ENCODE data around the gene TMPRSS13.
A peak's percentile ranks its signal among the peaks of the same experiment; 100 is the strongest.
"Not testable (repeated sequence)": the region's sequence is repeated elsewhere in the genome, so short reads cannot be mapped to it uniquely, and the experiment has no call there.

Gene TMPRSS13

GRCh38 chr11:117950993-117951961, 22.1 kb upstream of the TMPRSS13 start:
- DNase-seq (ENCODE audit: low spot score): no peak

- DNase-seq (ENCODE audit: low spot score): no peak
These were observed 21.1 kb upstream of the TMPRSS13 start for GRCh38 chr11:117950301-117950700.

DNA sequence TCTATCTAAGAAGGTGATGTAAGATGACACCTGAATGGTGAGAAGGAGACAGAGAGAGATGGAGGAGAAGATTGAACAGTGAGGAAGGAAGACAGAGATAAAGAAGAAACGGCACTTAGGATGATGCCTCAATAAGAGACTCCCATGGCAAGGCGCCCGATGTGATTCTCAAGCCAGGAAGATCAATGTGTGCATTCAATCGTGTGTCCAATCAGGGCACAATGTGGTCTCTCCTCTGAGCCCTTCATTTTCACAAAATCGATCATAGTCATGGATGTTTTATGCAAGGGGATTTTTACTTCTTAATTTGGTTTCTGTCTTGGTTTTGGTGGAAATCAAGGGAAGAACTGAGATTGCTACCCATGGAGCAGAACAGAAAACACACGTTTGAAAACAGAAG, 19.9 kb upstream of the TMPRSS13 start:
- no peak for DNase-seq (ENCODE audit: low spot score)

- not testable (repeated sequence) for DNase-seq (ENCODE audit: low spot score)
These were observed 19.3 kb upstream of the TMPRSS13 start for GRCh38 chr11:117948466-117948865.

GRCh38 chr11:117947751-117948150, 18.5 kb upstream of the TMPRSS13 start:
- DNase-seq (ENCODE audit: low spot score): not testable (repeated sequence)

- DNase-seq (ENCODE audit: low spot score): peak; percentile 93
These were observed 17.8 kb upstream of the TMPRSS13 start for GRCh38 chr11:117946842-117947526.

DNA sequence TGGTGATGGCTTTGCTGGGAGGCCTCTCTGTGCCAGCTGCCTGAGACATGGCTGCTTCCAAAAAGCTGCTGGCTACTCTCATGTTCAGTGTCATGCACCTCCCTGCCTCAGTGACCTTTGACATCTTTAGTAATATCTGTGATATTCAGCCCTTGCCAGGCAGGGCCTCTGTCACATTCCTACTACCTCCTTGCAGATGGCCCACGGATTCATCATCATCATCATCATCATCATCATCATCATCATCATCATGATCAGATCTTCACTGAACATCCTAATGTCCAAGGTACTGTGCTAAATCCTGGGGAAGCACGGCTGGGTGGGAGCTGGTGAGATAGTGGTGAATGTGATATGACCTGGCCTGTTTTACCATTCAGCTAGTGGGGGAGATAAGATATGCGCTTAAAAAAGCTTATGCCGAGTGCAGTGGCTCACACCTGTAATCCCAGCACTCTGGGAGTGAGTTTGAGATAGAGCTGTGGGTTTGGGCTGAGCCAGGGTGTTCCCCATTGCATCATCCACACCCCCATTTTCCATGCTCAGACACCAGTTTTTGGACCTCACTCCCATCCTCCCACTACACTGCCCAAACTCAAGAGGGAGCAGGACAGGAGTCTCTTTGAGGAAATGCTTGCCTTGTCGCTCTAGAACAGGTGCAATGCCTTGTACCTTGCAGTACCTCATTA, 17.1 kb upstream of the TMPRSS13 start:
- DNase-seq (ENCODE audit: low spot score): no peak

DNA sequence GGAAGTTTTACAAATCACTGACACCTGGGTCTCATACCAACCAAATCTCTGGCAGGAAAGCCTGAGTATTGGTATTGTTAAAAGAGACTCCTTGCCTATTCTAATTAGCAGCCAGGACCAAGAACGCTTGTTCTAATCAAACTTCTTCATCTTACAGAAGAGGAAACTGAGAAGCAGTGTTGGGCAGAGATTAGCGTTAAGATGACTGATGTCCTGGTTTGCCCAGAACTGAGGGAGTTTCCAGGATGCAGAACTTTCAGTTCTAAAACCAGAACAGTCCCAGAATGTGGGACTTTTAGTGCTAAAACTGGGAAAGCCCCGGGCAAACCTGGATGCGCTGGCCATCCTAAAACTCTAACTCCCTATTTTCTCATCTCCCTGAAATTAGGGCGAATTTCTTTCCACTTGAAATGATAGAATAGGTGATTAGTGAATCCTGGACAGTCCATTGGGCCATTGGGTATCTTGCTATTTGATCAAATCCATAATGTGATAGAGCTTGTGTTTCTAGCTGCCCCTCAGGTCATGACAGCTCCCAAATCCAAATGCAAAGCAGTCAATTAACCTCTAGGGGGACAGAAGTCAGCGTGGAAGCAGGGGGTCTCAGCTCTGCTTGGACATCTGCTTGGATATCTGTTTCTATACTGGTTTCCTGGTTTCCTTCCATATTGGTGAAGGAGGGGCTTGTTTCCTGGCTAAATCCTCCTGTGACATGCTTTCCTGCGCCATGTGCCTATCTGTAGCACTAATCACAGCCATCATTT, 16.0 kb upstream of the TMPRSS13 start:
- no peak for DNase-seq (ENCODE audit: low spot score)

GRCh38 chr11:117944554-117944953, 15.4 kb upstream of the TMPRSS13 start:
- DNase-seq (ENCODE audit: low spot score): no peak

- no peak for DNase-seq (ENCODE audit: low spot score)
These were observed 12.9 kb upstream of the TMPRSS13 start for GRCh38 chr11:117941976-117942654.

- no peak for DNase-seq (ENCODE audit: low spot score)
These were observed 12.0 kb upstream of the TMPRSS13 start for GRCh38 chr11:117941163-117941707.

GRCh38 chr11:117940736-117941135, 11.5 kb upstream of the TMPRSS13 start:
- no peak for DNase-seq (ENCODE audit: low spot score)

DNA sequence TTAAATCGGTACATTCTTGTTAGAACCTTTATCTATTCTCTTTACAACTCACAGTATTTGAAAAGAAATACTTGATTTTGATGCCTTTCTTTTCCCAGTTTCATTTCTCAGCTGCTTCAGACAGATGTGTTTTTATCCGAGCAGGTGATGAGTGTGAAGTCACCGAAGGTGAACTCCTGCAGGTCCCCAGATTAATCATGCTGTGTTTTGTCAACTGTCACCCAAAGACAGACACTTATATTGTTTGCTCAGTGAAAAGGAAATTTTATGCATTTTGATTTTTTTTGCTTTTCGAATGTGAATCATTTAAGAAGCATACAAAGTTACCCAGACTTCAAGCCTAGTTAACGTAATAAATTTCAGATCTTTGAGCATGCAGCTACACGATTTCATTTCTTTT, 7.8 kb upstream of the TMPRSS13 start:
- DNase-seq (ENCODE audit: low spot score): no peak

DNA sequence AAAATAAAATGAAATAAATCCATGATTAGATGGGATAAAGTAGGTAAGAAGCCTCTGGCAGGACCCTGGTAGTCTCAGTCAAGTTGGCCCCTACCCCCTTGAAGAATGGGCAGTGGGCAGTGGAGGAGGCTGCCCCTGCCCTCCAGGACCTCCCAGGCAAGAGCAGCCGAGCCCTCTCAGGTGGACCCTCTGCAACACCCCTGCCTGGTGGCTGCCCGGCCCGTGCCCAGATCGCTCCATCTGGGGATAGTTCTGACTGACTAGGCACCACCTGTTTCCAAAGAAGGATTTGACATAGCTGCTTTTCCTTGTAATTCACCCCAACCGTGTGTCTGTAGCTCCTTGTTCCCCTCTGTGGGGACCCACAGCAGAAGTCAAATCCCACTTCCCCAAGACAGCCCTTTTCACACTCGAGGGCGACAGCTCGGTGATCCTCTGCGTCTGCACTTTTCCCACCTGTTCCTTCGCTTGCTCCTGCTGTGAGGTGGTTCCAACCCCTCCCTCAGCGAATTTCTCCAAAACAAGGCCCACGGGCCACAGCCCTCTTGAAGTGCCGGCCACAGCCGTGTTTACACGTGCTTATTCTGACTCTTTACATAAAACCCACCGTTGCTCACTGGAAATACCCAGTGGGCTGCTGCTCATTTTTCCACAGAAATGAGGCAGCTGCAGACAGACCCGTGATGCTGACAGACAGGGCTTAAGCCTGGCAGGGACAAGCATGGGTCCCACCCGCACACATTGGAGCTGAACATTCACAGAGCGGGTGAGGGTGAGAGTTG, 5.5 kb upstream of the TMPRSS13 start:
- no peak for DNase-seq (ENCODE audit: low spot score)

DNA sequence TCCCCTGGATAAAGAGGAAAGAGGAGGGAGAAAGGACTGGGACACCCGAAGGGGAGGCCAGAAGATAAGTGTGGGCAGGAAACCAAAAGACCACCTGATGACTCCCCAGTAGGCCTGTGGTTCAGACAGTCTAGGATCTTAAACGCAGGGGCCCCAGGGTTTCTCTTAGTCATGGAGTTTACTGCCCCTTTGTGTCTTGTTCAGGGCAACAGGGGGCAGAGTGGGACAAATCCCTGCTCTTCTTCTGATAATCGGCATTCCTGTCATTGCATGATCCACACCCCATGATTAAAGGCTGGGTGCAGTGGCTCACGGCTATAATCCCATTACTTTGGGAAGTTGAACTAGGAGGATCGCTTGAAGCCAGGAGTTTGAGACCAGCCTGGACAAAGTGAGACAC, 4.7 kb upstream of the TMPRSS13 start:
- no peak for DNase-seq (ENCODE audit: low spot score)

- no peak for DNase-seq (ENCODE audit: low spot score)
These were observed 4.3 kb upstream of the TMPRSS13 start for GRCh38 chr11:117933475-117933874.

- no peak for DNase-seq (ENCODE audit: low spot score)
These were observed 3.7 kb upstream of the TMPRSS13 start for GRCh38 chr11:117932947-117933346.

DNA sequence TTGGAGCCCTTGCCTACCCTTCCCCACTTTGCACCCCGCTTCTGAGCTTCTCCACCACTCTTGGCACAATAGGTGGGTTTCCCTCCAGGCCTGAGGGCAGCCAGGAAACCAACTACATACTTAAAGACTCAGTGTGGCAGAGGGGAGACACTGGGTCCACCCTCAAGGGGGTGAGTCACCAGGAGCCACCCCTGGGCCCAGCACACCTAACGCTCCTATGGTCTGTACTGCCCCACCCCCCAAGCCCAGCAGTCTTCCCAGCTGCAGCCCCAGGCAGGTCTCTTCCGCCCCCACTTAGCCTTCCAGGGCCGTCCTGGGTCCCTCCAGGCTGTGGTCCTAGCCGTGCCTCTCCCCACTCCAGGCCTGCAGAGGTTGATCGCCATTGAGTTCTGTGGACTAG, 3.2 kb upstream of the TMPRSS13 start:
- no peak for DNase-seq (ENCODE audit: low spot score)

DNA sequence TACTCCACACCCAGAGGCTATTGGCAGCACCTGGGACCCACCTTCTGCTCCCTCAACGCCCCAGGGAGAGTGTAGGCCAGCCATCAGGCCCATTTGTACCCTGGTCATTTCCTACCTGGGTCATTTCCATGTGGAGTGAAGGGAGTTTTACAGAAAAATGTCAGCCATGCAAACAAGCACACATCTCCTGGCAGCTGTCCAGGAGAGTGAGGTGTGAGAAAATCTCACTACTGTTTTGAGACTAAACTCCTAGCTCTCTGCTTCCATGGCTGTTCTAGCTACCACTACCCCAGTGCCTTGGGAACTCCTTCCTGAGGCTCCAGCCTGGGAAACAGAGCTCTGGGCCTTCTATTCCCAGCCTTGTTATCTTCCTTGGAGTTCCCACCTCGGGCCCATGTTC, 2.8 kb upstream of the TMPRSS13 start:
- DNase-seq (ENCODE audit: low spot score): no peak

DNA sequence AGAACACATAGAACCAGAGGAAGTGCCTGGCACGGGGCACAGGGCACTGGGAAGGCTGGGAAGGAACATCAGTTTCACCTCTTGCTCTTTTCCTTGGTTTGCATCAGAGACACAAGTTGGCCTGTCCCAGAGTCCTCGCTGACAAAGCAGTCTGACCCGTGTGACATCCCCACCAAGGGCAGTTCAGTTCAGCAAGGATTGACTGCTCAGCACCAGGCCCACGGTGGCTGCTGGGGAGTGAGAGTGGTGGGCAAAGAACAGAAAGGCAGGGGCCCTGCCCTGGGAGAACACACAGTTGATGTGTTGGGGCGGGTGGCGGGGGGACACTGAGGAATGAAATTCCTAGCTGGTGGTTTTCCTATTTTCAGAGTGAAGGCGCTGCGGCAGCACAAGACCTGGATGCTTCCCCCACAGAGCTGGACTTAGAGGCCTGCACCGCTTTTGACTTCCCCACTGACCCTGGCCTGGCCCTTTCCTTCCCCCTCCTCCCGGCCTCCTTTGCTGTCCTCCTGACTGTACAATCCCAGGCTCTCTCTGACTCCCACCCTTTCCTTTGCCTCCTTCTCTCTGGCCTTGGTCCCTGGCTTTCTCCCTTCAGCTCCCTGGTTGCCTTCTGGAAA, 2.2 kb upstream of the TMPRSS13 start:
- DNase-seq (ENCODE audit: low spot score): no peak
